Neural cell (in vitro differentiated cells): ENCODE data around the gene PRND. TPM values are rescaled to one million over a fixed set of nuclear protein-coding genes. Genes with fewer than 3 reads are reported as not detected.

Experiments
- H2AFZ ChIP-seq: fragments of 200-600, 300-800 bp; sonication (generic), shearing (Covaris generic); 2 replicates; pipeline ENCODE4 v1.6.0; 2014; ENCODE audit warnings: low read depth, mild to moderate bottlenecking, antibody characterized with exemption, low read length, moderate library complexity
- H3F3A ChIP-seq: fragments of 200-600 bp; shearing (Covaris generic); 2 replicates; pipeline ENCODE4 v1.6.1; 2016; ENCODE audit warnings: mild to moderate bottlenecking, moderate library complexity, mixed read lengths, antibody characterized with exemption, low read length; ENCODE audit not compliant: insufficient read depth, poor library complexity, severe bottlenecking
- H3K27ac ChIP-seq: fragments of 200-600, 300-800 bp; sonication (generic), shearing (Covaris generic); 2 replicates; pipeline ENCODE4 v1.5.1; 2014; ENCODE audit warnings: mild to moderate bottlenecking, low read length, moderate library complexity
- H3K27me3 ChIP-seq: fragments of 300-800, 200-600 bp; sonication (generic), shearing (Covaris generic); 2 replicates; pipeline ENCODE4 v1.6.0; 2014; ENCODE audit warnings: mild to moderate bottlenecking, low read depth, low read length, moderate library complexity; ENCODE audit not compliant: insufficient read depth
- H3K36me3 ChIP-seq: fragments of 300-800, 200-600 bp; sonication (generic), shearing (Covaris generic); 2 replicates; pipeline ENCODE4 v1.5.1; 2014; ENCODE audit warnings: mild to moderate bottlenecking, antibody characterized with exemption, low read length, moderate library complexity; ENCODE audit not compliant: insufficient read depth
- H3K4me2 ChIP-seq: fragments of 300-800, 200-600 bp; sonication (generic), shearing (Covaris generic); 2 replicates; pipeline ENCODE4 v1.6.0; 2014; ENCODE audit warnings: mild to moderate bottlenecking, low read length
- H3K4me3 ChIP-seq: fragments of 300-800, 200-600 bp; sonication (generic), shearing (Covaris generic); 2 replicates; pipeline ENCODE4 v1.5.1; 2014; ENCODE audit warnings: mild to moderate bottlenecking, low read length, moderate library complexity
- H3K79me2 ChIP-seq: fragments of 200-600 bp; shearing (Covaris generic); replicated peaks from 2 replicates; pipeline ENCODE4 v1.6.0; 2014; ENCODE audit warnings: mild to moderate bottlenecking, low read length, moderate library complexity; ENCODE audit not compliant: insufficient read depth
- H3K9ac ChIP-seq: fragments of 300-800, 200-600 bp; sonication (generic), shearing (Covaris generic); 2 replicates; pipeline ENCODE4 v1.6.1; 2016; ENCODE audit warnings: mild to moderate bottlenecking, low read length, mixed read lengths
- H3K9me2 ChIP-seq: fragments of 200-600 bp; shearing (Covaris generic); 2 replicates; pipeline ENCODE4 v1.6.1; 2016; ENCODE audit warnings: mild to moderate bottlenecking, low read length, mixed read lengths; ENCODE audit not compliant: insufficient read depth
- H3K9me3 ChIP-seq: fragments of 200-600, 300-800 bp; sonication (generic), shearing (Covaris generic); 2 replicates; pipeline ENCODE4 v1.6.1; 2016; ENCODE audit warnings: mild to moderate bottlenecking, mixed run types, low read length, moderate library complexity, mixed read lengths
- H4K20me1 ChIP-seq: fragments of 200-600 bp; shearing (Covaris generic); 2 replicates; pipeline ENCODE4 v1.6.1; 2016; ENCODE audit warnings: mild to moderate bottlenecking, mixed run types; ENCODE audit not compliant: insufficient read depth
- CTCF ChIP-seq: fragments of 450-650 bp; IDR thresholded peaks from 2 replicates; pipeline ENCODE4 v1.5.1; 2014; ENCODE audit warnings: antibody characterized with exemption, mild to moderate bottlenecking, moderate library complexity; ENCODE audit not compliant: poor library complexity, severe bottlenecking
- EP300 ChIP-seq: fragments of 450-650 bp; conservative IDR thresholded peaks from 2 replicates; pipeline ENCODE4 v1.6.1; 2014; ENCODE audit warnings: antibody characterized with exemption, mild to moderate bottlenecking, moderate library complexity; ENCODE audit not compliant: poor library complexity, severe bottlenecking
- EZH2 ChIP-seq: fragments of 200-600, 300-800 bp; shearing (Covaris generic), sonication (generic); IDR thresholded peaks from 2 replicates; pipeline ENCODE4 v1.6.1; 2014; ENCODE audit warnings: antibody characterized with exemption, low read length, borderline replicate concordance, mild to moderate bottlenecking; ENCODE audit not compliant: insufficient read depth, poor library complexity, severe bottlenecking
- MXI1 ChIP-seq: fragments of 450-650 bp; conservative IDR thresholded peaks from 2 replicates; pipeline ENCODE4 v1.6.1; 2014; ENCODE audit warnings: antibody characterized with exemption, mild to moderate bottlenecking; ENCODE audit not compliant: poor library complexity, severe bottlenecking
- POLR2AphosphoS5 ChIP-seq: IDR thresholded peaks from 2 replicates; pipeline ENCODE4 v1.6.1; 2012
- RAD21 ChIP-seq: fragments of 450-650 bp; conservative IDR thresholded peaks from 2 replicates; pipeline ENCODE4 v1.6.1; 2014; ENCODE audit warnings: antibody characterized with exemption, mild to moderate bottlenecking, moderate library complexity
- REST ChIP-seq: IDR thresholded peaks from 2 replicates; pipeline ENCODE4 v1.6.1; 2012; ENCODE audit warnings: borderline replicate concordance
- SMC3 ChIP-seq: fragments of 450-650 bp; conservative IDR thresholded peaks from 2 replicates; pipeline ENCODE4 v1.6.1; 2014; ENCODE audit warnings: antibody characterized with exemption, mild to moderate bottlenecking, moderate library complexity; ENCODE audit not compliant: poor library complexity
- TAF1 ChIP-seq: IDR thresholded peaks from 2 replicates; pipeline ENCODE4 v1.6.1; 2012; ENCODE audit warnings: low read depth
- polyA plus RNA-seq: library from polyadenylated mRNA; depleted of rRNA; stranded (reverse); fragments of >200 nt; gene quantifications from 2 replicates; pipeline ENCODE4 v1.2.3, GENCODE V29; 2014

PRND gene
- polyA plus RNA-seq, 1 donor from 2014 or later, result not detected

- Histone ChIP-seq H3K9ac (no peak overlapping the region), H3K27me3 (no peaks in the 10 kb centered on the region), H3K79me2 (peaks cover 8% of the 10 kb centered on the region), H3K9me3 (no peaks in the 10 kb centered on the region), H3K36me3 (no peaks in the 10 kb centered on the region), H3K4me3 (no peak overlapping the region), H3K9me2 (no peaks in the 10 kb centered on the region), H3F3A (no peaks in the 10 kb centered on the region), H3K27ac (no peak overlapping the region), H4K20me1 (no peaks in the 10 kb centered on the region), H3K4me2 (no peak overlapping the region), H2AFZ (no peak overlapping the region)
- TF ChIP-seq MXI1 (no peak), EZH2 (no peak), CTCF (no peak), RAD21 (no peak), SMC3 (no peak), POLR2AphosphoS5 (no peak), REST (no peak)
Measured at GRCh38 chr20:4689220-4689619, 32.5 kb upstream of the PRND start.

- Histone ChIP-seq H3K9me3 (no peaks in the 10 kb centered on the region), H3K27me3 (no peaks in the 10 kb centered on the region), H3K27ac (no peak overlapping the region), H3K4me3 (no peak overlapping the region), H3K36me3 (no peaks in the 10 kb centered on the region), H3K4me2 (no peak overlapping the region), H3K79me2 (peaks cover 8% of the 10 kb centered on the region), H3K9ac (no peak overlapping the region), H2AFZ (no peak overlapping the region), H3K9me2 (no peaks in the 10 kb centered on the region), H4K20me1 (no peaks in the 10 kb centered on the region), H3F3A (no peaks in the 10 kb centered on the region)
- TF ChIP-seq POLR2AphosphoS5, result no peak
- TF ChIP-seq TAF1, result no peak
- TF ChIP-seq SMC3, result no peak
- no peak for TF ChIP-seq MXI1
- TF ChIP-seq RAD21, result no peak
- no peak for TF ChIP-seq CTCF
- TF ChIP-seq REST, result no peak
- TF ChIP-seq EZH2, result no peak
- no peak for TF ChIP-seq EP300
Measured at GRCh38 chr20:4691753-4692152, 30.0 kb upstream of the PRND start.
